H1 (cell line): ENCODE measurements around the gene WASHC4. TPM values are rescaled to one million over a fixed set of nuclear protein-coding genes. Genes with fewer than 3 reads are reported as not detected.

ENCODE experiments used
- CTCF ChIA-PET: fragments of 300-600 bp; sonication (Branson Sonifier 250); formaldehyde crosslinking; loops from one replicate; lab custom pipeline; 2021; ENCODE audit not compliant: partially characterized antibody; lab: Charles Lee
- POLR2A ChIA-PET: fragments of 300-600 bp; sonication (Branson Sonifier 250); formaldehyde crosslinking; loops from one replicate; lab custom pipeline; 2021; ENCODE audit warnings: inconsistent platforms; ENCODE audit not compliant: partially characterized antibody; lab: Charles Lee
- DNase-seq, 2 experiments: peaks; one replicate each; pipeline versions ENCODE4 v3.0.0 to v3.0.0-alpha.2; 2010 to 2022; ENCODE audit warnings: low spot score in 2 of 2, low read depth in 1 of 2, mixed read lengths in 1 of 2
- FAIRE-seq: peaks from 2 replicates; lab custom pipeline; 2011; peaks lifted over from hg19 to GRCh38; lab: Jason Lieb, UNC
- H2AFZ ChIP-seq: 2 replicates; pipeline ENCODE4 v1.8.1; 2012; ENCODE audit warnings: low read length, inconsistent platforms
- H2AK5ac ChIP-seq: 2 replicates; pipeline ENCODE4 v1.6.1; 2013; ENCODE audit warnings: low read depth, low read length
- H2BK120ac ChIP-seq: replicated peaks from 2 replicates; pipeline ENCODE3; 2013; ENCODE audit warnings: low read depth, low read length, inconsistent platforms
- H2BK12ac ChIP-seq: 2 replicates; pipeline ENCODE4 v1.6.1; 2013; ENCODE audit warnings: low read depth, low read length
- H2BK15ac ChIP-seq: 2 replicates; pipeline ENCODE4 v1.6.1; 2013; ENCODE audit warnings: low read length
- H2BK20ac ChIP-seq: 2 replicates; pipeline ENCODE4 v1.6.1; 2013; ENCODE audit warnings: low read length
- H2BK5ac ChIP-seq: 2 replicates; pipeline ENCODE4 v1.6.1; 2013; ENCODE audit warnings: low read depth, low read length
- H3K14ac ChIP-seq: 2 replicates; pipeline ENCODE4 v1.6.1; 2013; ENCODE audit warnings: inconsistent platforms; ENCODE audit not compliant: insufficient read length
- H3K18ac ChIP-seq: 2 replicates; pipeline ENCODE4 v1.6.1; 2013; ENCODE audit warnings: low read length; ENCODE audit errors: extremely low read depth
- H3K23ac ChIP-seq: 2 replicates; pipeline ENCODE4 v1.6.1; 2013; ENCODE audit warnings: inconsistent platforms; ENCODE audit not compliant: insufficient read length
- H3K23me2 ChIP-seq: 2 replicates; pipeline ENCODE4 v1.6.1; 2013; ENCODE audit warnings: low read depth, low read length
- H3K27ac ChIP-seq: 2 replicates; pipeline ENCODE4 v1.6.1; 2011; ENCODE audit warnings: low read depth, low read length, inconsistent platforms
- H3K27me3 ChIP-seq, 4 experiments: replicated peaks in 1 of 4; 1 replicate in 1 of 4; 2 replicates in 3 of 4; pipeline versions ENCODE4 v1.6.1 to v1.8.1; 2011 to 2013; ENCODE audit warnings: low read length in 3 of 4, mild to moderate bottlenecking in 3 of 4, inconsistent platforms in 2 of 4, mixed read lengths in 2 of 4, moderate library complexity in 1 of 4; ENCODE audit not compliant: control insufficient read depth in 3 of 4, insufficient read depth in 3 of 4; ENCODE audit errors: extremely low read depth in 1 of 4
- H3K36me3 ChIP-seq, 4 experiments: 2 replicates each; pipeline versions ENCODE4 v1.6.1 to v1.8.1; 2011 to 2013; ENCODE audit warnings: mild to moderate bottlenecking in 4 of 4, low read length in 3 of 4, moderate library complexity in 2 of 4, control low read depth in 1 of 4, inconsistent platforms in 1 of 4; ENCODE audit not compliant: insufficient read depth in 4 of 4, control insufficient read depth in 2 of 4
- H3K4ac ChIP-seq: replicated peaks from 2 replicates; pipeline ENCODE3; 2013; ENCODE audit warnings: low read length, low read depth, mixed read lengths, inconsistent platforms; ENCODE audit not compliant: insufficient read length
- H3K4me1 ChIP-seq, 4 experiments: replicated peaks in 1 of 4; 1 replicate in 1 of 4; 2 replicates in 3 of 4; pipeline versions ENCODE4 v1.6.1 to v1.8.1; 2011 to 2013; ENCODE audit warnings: low read length in 3 of 4, inconsistent platforms in 2 of 4, mixed read lengths in 1 of 4; ENCODE audit not compliant: insufficient read depth in 4 of 4, control insufficient read depth in 3 of 4
- H3K4me2 ChIP-seq, 2 experiments: 2 replicates each; pipeline versions ENCODE4 v1.6.1 to v1.8.1; 2011 to 2013; ENCODE audit warnings: low read depth in 2 of 2, low read length in 2 of 2, control low read depth in 1 of 2, inconsistent platforms in 1 of 2, mild to moderate bottlenecking in 1 of 2; ENCODE audit not compliant: insufficient read depth in 1 of 2
- H3K4me3 ChIP-seq, 4 experiments: fragments of 200-600, 300-600 bp in 1 of 4; sonication (generic), shearing (Covaris generic), sonication (Bioruptor Twin) in 1 of 4; 2 replicates each; pipeline versions ENCODE4 v1.5.1 to v1.8.1; 2011 to 2016; ENCODE audit warnings: low read length in 4 of 4, low read depth in 3 of 4, control low read depth in 2 of 4, inconsistent platforms in 2 of 4, mild to moderate bottlenecking in 2 of 4, mixed read lengths in 1 of 4, moderate library complexity in 1 of 4; ENCODE audit not compliant: insufficient read depth in 2 of 4; ENCODE audit errors: extremely low read depth in 1 of 4
- H3K56ac ChIP-seq: replicated peaks from 2 replicates; pipeline ENCODE3; 2013; ENCODE audit warnings: low read depth, mild to moderate bottlenecking, mixed read lengths, low read length, inconsistent platforms; ENCODE audit not compliant: insufficient read length
- H3K79me1 ChIP-seq: 2 replicates; pipeline ENCODE4 v1.6.1; 2013; ENCODE audit warnings: low read depth, low read length, control low read depth
- H3K79me2 ChIP-seq, 2 experiments: 2 replicates each; pipeline versions ENCODE4 v1.6.1 to v1.8.1; 2012 to 2013; ENCODE audit warnings: low read length in 2 of 2, mild to moderate bottlenecking in 2 of 2, inconsistent platforms in 1 of 2; ENCODE audit not compliant: insufficient read depth in 2 of 2, control insufficient read depth in 1 of 2
- H3K9ac ChIP-seq, 4 experiments: replicated peaks in 1 of 4; 1 replicate in 1 of 4; 2 replicates in 3 of 4; pipeline versions ENCODE4 v1.6.1 to v1.8.1; 2011 to 2013; ENCODE audit warnings: low read depth in 3 of 4, low read length in 3 of 4, control low read depth in 2 of 4, mild to moderate bottlenecking in 2 of 4, moderate library complexity in 2 of 4, inconsistent platforms in 1 of 4; ENCODE audit errors: extremely low read depth in 1 of 4
- H3K9me3 ChIP-seq, 2 experiments: 2 replicates each; pipeline versions ENCODE4 v1.6.1 to v1.8.1; 2012 to 2013; ENCODE audit warnings: mild to moderate bottlenecking in 2 of 2, moderate library complexity in 2 of 2, control low read depth in 1 of 2, inconsistent platforms in 1 of 2, low read depth in 1 of 2, low read length in 1 of 2, mixed read lengths in 1 of 2; ENCODE audit not compliant: insufficient read depth in 2 of 2
- H4K20me1 ChIP-seq, 2 experiments: replicated peaks in 1 of 2; 2 replicates each; pipeline versions ENCODE3 to v1.8.1; 2011 to 2013; ENCODE audit warnings: inconsistent platforms in 2 of 2, low read length in 2 of 2, mild to moderate bottlenecking in 1 of 2; ENCODE audit not compliant: insufficient read depth in 2 of 2, control insufficient read depth in 1 of 2
- H4K5ac ChIP-seq: 2 replicates; pipeline ENCODE4 v1.6.1; 2013; ENCODE audit warnings: low read length, low read depth, mixed read lengths, inconsistent platforms; ENCODE audit not compliant: insufficient read length
- H4K8ac ChIP-seq: 2 replicates; pipeline ENCODE4 v1.8.0; 2013; ENCODE audit warnings: mild to moderate bottlenecking, moderate library complexity, low read length, inconsistent platforms; ENCODE audit not compliant: insufficient read depth; ENCODE audit errors: extremely low read depth
- H4K91ac ChIP-seq: replicated peaks from 2 replicates; pipeline ENCODE3; 2013; ENCODE audit warnings: low read length, mixed read lengths, inconsistent platforms; ENCODE audit not compliant: insufficient read length
- SP1 ChIP-seq: IDR thresholded peaks from 2 replicates; pipeline ENCODE4 v1.6.1; 2011; ENCODE audit warnings: low read depth, low read length
- WGBS, 2 experiments: shearing (Covaris generic) in 1 of 2; methylation state at CpG; one replicate each; pipeline versions ENCODE4 v1.1.6 to v1.1.7; 2013 to 2015; ENCODE audit warnings: low lambda C conversion rate in 2 of 2, mixed read lengths in 2 of 2, inconsistent platforms in 1 of 2, low coverage in 1 of 2, missing lambda C conversion rate in 1 of 2; ENCODE audit not compliant: insufficient replicate concordance in 2 of 2, insufficient coverage in 1 of 2, insufficient read length in 1 of 2; ENCODE audit errors: extremely low coverage in 1 of 2, missing lambda C conversion rate in 1 of 2; 5-methylcytosine and 5-hydroxymethylcytosine counted together
- polyA plus RNA-seq, 7 experiments: library from polyadenylated mRNA; depleted of rRNA in 3 of 7; stranded (reverse) in 5 of 7; unstranded in 2 of 7; fragments of >200 nt in 5 of 7; fragments of 200-250 nt in 2 of 7; gene quantifications; 1 replicate in 5 of 7; 2 replicates in 1 of 7; 4 replicates in 1 of 7; pipeline versions ENCODE4 v1.2.1 to v1.2.3, GENCODE V29; 2011 to 2013; ENCODE audit warnings: missing spikeins in 2 of 7, mixed read lengths in 2 of 7
- total RNA-seq: library from RNA; stranded (reverse); fragmentation: NEBNext Ultra II Directional; extraction: Animal tissue kit (Norgen Biotek cat#: 25700); gene quantifications from 2 replicates; pipeline ENCODE4 v1.2.1, GENCODE V29; 2021

The WASHC4 gene
- total and polyA plus RNA-seq, 2 of the 8 experiments (the other 6 are each of a cell fraction or from before 2014, with no cell fraction given) = 13.0 to 38.5 TPM

DNA sequence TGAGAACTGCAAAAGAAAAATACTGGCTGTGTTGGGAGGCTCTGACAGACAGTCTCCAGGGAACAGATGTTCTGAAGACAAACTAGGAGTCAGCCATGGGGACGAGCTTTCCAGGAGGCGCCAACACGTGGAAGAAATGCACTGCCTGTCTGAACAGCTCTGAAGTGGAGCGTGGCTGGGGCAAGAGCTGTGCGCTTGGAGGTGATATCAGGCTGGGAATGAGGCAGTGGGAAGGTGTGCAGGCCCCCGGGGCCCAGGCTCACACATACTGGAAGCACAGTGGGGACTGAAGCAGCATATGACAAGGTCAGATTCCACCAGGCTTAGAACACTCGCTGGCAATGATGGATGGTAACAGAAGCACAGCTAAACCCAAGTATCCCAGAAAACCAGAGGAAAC is 110.9 kb downstream of the WASHC4 start:
- Histone ChIP-seq H4K20me1 (no peaks in the 10 kb centered on the region), H4K8ac (no peak overlapping the region; the same call in 1 of the 2 replicates), H2AFZ (no peak overlapping the region), H3K14ac (no peak overlapping the region), H3K4me2 (no peak overlapping the region), H3K4me1 (0 out of 7 replicates have a peak, but pooled peaks cover 0 to 5% (median 0%) of the 10 kb centered on the region in 4 experiments), H2BK15ac (no peak overlapping the region), H3K23ac (no peak overlapping the region), H4K91ac (no peak overlapping the region), H3K4me3 (no peak overlapping the region), H2BK5ac (no peak overlapping the region), H3K36me3 (peaks cover 0 to 9% (median 0%) of the 10 kb centered on the region in 4 experiments; a peak in 4 of 8 replicates), H3K79me2 (no peaks in the 10 kb centered on the region), H2AK5ac (no peak overlapping the region), H2BK20ac (no peak overlapping the region), H3K27me3 (no peaks in the 10 kb centered on the region), H3K79me1 (no peaks in the 10 kb centered on the region; the same call in 1 of the 2 replicates), H2BK12ac (no peak overlapping the region), H3K4ac (no peak overlapping the region), H2BK120ac (no peak overlapping the region), H3K56ac (no peak overlapping the region), H3K9me3 (no peaks in the 10 kb centered on the region), H3K27ac (no peak overlapping the region), H4K5ac (no peak overlapping the region), H3K18ac (no peak overlapping the region), H3K23me2 (no peaks in the 10 kb centered on the region), H3K9ac (no peak overlapping the region)
- ChIA-PET CTCF (interaction anchor here (1.6 kb wide), 1 partner anchor 166 kb away, joined by 3 read pairs; no protein-coding TSS in a partner anchor), POLR2A (interaction anchor here (0.5 kb wide), 1 partner anchor 237 kb away, joined by 3 read pairs; no protein-coding TSS in a partner anchor)
- 83% methylated on average over 7 of the region's 7 CpGs; no CpG with 5 or more reads in 1 of the 2 experiments for WGBS, 2 experiments
- DNase-seq = no peak
- no peak for FAIRE-seq
- no peak for TF ChIP-seq SP1
